Body of pancreas (tissue), 4 donors: ENCODE measurements around the gene PGLYRP1.

Source experiments
- CTCF ChIP-seq, 7 experiments: fragments of 450-650 bp in 4 of 7; fragments of 200-600 bp in 3 of 7; sonication (generic) in 3 of 7; IDR thresholded peaks; one replicate each; pipeline ENCODE4 v1.5.1; 2016 to 2019; ENCODE audit warnings: antibody characterized with exemption in 7 of 7
- POLR2A ChIP-seq, 3 donors: fragments of 450-650 bp; IDR thresholded peaks; one replicate each; pipeline ENCODE4 v1.6.1; 2016; ENCODE audit warnings: antibody characterized with exemption in 3 of 3, mild to moderate bottlenecking in 2 of 3

GRCh38 chr19:46035546-46035945, 12.7 kb upstream of the PGLYRP1 start:
- TF ChIP-seq CTCF (IDR thresholded peaks at IDR 0.05) (no peak), POLR2A (IDR thresholded peaks at IDR 0.05) (no peak)
